GM18867 (cell line): ENCODE results near the gene WDR64.
A peak's percentile ranks its signal among the peaks of the same experiment; 100 is the strongest.

Source experiments
- ATAC-seq: cut with Tn5 transposase; IDR thresholded peaks from one replicate; pipeline ENCODE4 v1.9.1; 2021; ENCODE audit warnings: mild to moderate bottlenecking, moderate library complexity; ENCODE audit not compliant: unreplicated experiment

WDR64 gene

DNA sequence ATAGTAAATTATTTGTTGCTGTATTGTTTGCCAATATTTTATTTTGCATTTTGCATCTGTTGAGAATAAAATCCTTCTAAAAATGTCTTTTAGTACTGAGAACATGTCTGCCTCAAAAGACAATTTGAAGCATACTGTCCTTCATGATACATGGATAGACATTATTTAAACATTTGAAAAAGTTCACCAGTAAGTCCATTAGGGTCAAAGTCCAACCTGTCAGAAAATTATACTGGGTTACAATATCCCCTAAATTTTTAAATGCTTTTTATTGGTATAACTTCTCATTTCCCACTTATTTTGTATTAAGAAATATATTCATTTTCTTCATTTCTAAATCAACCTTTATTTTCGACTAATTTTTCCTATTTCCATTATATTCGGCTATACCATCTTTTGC, 21.2 kb upstream of the WDR64 start:
- ATAC-seq, result no peak

DNA sequence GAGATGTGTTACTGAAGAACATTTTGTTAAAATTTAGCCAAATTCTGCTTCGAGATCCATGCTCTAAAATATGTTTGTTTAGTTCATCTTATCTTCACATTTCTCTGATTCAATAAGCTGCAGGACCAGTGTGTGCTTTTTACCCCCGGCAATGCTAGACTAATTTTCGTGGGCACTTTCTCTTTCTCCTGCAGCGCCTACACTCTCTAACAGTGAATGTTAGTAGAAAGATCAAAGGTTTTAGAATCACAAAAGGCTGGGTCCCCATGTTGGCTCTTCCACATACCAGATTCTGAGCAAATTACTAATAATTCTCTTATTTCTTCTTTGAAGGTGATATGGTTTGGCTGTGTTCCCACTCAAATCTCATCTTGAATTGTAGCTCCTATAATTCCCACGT, 20.4 kb upstream of the WDR64 start:
- no peak for ATAC-seq

GRCh38 chr1:241632987-241633386, 19.1 kb upstream of the WDR64 start:
- ATAC-seq, result no peak

- ATAC-seq, result no peak
These were observed 16.4 kb upstream of the WDR64 start for GRCh38 chr1:241635556-241636152.

- no peak for ATAC-seq
These were observed 15.8 kb upstream of the WDR64 start for GRCh38 chr1:241636291-241636690.

DNA sequence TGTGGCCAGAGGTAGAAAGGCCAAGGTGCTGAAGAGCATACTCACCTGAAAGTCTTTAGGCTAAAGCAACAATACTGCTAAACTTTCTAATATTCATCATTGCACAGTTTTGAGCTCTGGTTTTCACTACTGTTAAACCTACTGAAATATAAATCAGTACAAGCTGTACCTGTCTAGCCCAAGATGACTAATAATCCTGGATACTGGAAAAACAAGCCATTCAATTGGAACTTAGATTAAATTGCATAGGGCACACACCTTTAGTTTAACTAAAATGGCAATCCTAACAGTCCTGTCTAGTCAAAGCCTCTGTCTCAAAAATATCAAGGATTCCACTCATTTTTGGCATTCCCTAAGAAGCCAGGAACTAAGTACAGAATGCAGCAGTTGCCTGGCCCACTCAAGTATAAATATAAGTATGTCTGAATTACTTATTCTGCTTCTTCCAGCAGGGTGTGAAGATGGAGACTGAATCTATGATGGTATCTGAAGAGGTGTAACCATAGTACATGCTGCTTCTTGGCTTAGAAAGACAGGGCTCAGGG, 15.0 kb upstream of the WDR64 start:
- no peak for ATAC-seq

- no peak for ATAC-seq
These were observed 14.5 kb upstream of the WDR64 start for GRCh38 chr1:241637604-241638003.

GRCh38 chr1:241638099-241638682, 13.9 kb upstream of the WDR64 start:
- no peak for ATAC-seq

DNA sequence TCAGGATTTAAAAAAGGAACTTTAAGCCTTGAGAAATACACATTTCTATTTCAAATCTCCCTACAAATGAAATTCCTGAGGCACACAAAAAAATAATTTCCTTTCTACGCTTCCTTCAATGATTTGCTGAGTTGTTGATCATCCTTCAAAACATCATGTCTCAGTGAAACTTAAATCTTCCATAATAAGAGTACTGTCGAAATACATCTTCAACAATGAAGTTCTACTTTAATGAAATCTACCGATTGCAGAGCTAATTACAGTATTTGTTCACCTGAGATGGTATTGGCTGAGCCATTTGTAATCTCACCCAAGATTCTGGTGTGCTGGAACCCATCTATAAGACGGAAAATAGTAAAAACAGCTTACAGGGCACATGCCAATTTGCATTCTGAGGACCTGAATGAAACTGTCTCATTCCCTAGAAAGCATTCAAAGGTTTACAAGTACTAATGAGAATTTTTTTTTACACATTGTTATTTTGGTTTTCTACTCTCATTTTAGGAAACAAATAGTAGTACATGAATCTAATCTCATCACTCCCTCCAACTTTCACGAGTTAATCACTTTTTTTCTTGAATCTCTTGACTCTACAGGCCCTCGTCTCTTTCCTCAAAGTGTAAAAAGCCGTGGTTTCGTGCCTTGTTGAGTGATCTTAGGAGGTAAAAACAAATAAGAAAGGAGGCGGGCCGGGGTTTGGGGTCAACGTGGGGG, 13.0 kb upstream of the WDR64 start:
- peak; percentile 0 for ATAC-seq

DNA sequence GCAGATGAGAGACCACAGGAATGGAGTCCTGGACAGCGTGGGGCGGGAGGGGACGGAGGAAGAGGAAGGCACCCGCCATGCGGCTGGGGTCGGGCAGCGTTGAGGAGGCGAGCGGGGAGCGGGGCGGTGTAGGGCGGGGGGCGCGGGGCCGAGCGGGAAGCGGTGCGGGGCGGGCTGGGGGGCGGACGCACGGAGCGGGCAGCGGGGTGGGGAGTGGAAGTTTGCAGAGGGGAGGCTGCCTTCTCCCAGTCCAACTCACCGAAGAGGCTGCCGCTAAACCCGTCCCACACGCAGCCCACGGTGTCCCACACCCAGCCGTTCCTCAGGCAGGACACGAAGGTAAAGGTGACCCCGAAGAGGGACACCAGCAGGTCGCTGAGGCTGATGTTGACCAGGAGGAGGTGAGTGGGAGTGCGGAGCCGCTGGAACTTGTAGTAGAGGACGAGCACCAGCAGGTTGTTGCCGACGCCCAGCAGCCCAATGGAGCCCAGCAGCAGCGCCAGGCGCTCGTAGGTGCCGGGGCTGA, 12.4 kb upstream of the WDR64 start:
- peak; percentile 51 for ATAC-seq

GRCh38 chr1:241640149-241640866, 11.8 kb upstream of the WDR64 start, which contains the start of the genes CHML and OPN3:
Gene CHML (minus strand): TSS chr1:241640369. CDS start chr1:241635766, 4,603 bp downstream.
Gene OPN3 (minus strand): TSS chr1:241640369. CDS start chr1:241640254, 115 bp downstream.
- ATAC-seq, result peak; percentile 88

- no peak for ATAC-seq
These were observed 11.0 kb upstream of the WDR64 start for GRCh38 chr1:241640867-241641622.

DNA sequence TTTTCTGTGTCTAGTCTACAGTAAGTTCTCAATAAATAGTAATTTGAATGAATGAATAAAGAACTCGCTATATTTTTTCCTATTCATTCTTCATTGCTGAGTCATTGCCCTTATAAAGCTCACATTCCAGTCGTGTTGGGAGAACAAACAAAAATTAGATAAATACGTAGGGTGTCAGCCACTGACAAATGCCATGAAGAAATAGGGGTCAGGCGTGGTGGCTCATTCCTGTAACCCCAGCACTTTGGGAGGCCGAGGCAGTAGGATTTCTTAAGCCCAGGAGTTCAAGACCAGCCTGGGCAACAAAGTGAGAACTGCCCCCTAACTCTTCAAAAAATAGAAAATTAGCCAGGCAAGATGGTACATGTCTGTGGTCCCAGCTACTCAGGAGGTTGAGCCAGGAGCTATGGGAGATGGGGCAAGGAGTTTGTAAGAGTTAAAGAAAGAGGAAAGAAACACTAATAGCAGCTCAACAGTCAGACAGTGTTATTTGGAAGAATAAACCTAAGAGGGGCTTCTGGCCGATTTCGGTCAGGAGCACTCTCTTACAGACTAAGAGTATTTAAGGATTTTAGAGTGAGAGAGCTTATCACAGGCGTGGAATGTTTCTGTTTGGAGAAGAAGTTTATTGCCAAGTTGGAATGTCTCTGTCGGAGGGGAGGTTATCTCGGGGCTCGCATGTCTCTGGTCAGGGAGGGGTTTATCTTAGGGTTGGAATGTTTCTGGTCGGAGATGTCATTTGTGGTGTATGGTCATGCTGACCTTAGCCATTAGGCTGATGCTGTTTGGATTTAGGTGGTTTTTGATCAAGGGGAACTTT, 10.1 kb upstream of the WDR64 start:
- no peak for ATAC-seq

- no peak for ATAC-seq
These were observed 9.5 kb upstream of the WDR64 start for GRCh38 chr1:241642593-241642944.

DNA sequence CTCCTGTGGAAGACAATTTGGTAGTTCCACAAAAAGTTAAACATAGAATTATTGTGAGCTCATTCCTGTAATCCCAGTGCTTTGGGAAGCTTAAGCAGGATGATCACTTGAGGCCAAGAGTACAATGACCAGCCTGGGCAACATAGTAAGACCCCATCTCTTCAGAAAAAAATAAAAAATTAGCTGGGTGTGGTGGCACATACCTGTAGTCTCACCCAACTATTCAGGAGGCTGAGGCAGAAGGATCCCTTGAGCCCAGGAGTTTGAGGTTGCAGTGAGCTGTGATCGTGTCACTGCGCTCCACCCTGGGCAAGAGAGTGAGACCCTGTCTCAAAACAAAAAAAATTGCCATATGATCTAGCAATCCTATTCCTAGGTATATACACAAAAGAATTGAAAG, 7.8 kb upstream of the WDR64 start:
- ATAC-seq, result no peak

DNA sequence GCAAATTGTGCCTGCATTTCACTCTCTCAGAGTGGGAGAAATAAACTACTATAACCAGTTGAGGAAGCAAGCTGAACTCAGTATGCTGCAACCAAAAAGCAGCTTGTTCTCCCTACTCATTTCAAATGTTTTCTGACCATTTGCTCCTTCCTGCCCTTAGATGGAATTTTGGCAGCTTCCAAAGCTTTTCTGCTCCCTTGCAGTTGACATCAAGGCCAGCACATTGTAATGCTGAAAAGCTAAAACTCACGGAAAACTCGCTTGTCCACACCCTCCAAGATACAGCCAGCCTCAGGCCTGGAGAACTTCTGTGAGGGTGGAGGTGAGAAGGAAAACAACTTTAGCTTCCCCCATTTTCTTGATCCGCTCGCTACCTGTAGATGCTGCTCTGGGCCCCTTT, 6.9 kb upstream of the WDR64 start:
- ATAC-seq, result no peak

DNA sequence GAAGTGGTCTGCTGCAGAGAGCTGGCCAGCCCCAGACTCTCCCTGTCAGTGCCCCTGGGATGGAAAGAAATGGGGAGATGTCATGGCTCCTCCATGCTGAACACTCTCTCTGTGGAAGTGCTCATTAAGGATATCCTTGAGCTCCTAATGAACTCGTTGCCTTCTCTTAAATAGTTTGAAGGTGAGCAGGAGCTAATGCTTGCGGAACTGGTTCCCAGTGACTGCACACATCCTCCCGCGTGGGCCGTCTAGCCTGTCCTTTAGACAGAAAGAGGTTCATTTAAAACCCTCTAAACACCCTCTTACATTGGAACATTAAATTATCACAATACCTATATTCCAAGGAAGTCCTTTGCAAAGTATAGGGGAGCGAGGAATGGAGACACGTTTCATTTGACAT, 5.9 kb upstream of the WDR64 start:
- ATAC-seq, result no peak

DNA sequence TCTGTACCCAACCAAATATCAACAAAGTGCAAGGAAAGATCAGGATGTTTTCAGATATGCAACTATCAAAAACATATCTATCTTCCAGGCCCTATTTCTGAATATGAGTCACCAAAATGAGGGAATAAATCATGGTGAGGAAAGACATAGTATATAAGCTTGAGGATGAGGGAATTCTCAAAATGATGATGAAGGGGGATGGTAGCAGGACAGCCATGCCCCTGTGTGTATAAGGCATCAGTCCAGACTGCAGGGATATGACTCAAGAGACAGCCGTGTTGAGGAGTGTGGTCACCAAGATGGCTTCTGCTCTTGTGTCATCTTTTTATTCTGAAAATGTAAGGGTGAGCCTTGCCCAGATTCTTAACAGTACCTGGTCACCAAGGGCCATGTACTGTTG, 4.4 kb upstream of the WDR64 start:
- ATAC-seq, result no peak

DNA sequence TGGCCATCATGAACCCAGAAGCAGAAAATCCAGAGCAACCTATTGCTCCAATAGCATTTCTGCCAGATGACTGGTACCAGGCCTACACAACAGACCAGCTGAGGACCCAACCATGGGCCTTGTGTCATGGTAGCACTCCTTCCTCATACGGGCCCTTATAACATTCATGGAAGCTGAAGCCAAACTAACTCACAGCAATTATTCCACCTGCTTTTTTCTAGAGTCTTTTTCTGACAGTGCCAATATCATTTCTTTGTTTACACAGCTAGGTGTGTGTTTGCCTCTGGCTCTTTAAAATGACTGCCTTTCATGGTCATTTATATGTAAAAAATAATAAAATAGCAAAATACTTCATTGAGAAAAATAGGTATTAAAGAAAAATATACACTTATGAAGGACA, 3.9 kb upstream of the WDR64 start:
- no peak for ATAC-seq

GRCh38 chr1:241654019-241654418, 1.9 kb downstream of the WDR64 start:
- ATAC-seq, result no peak
